Eye (tissue), 1 donor: Measurements from ENCODE around the gene FNDC10.
A peak's percentile ranks its signal among the peaks of the same experiment; 100 is the strongest.

Experiments
- DNase-seq: peaks from one replicate; pipeline ENCODE4 v3.0.0-alpha.2; 2015

Gene FNDC10

GRCh38 chr1:1616045-1616790 is 16.3 kb upstream of the FNDC10 start:
- no peak for DNase-seq

- peak; percentile 99 for DNase-seq
These were observed 15.5 kb upstream of the FNDC10 start, which contains the start of gene MIB2 for GRCh38 chr1:1615256-1616044. Gene MIB2 (plus strand): TSS chr1:1615500. CDS start chr1:1623453, 7,953 bp downstream.

- no peak for DNase-seq
These were observed 15.0 kb upstream of the FNDC10 start for GRCh38 chr1:1614954-1615255.

- peak; percentile 29 for DNase-seq
These were observed 14.4 kb upstream of the FNDC10 start for GRCh38 chr1:1614204-1614953.

GRCh38 chr1:1613509-1614082 is 13.7 kb upstream of the FNDC10 start:
- no peak for DNase-seq

- no peak for DNase-seq
These were observed 12.1 kb upstream of the FNDC10 start for GRCh38 chr1:1612104-1612400.

GRCh38 chr1:1610796-1611195 is 10.9 kb upstream of the FNDC10 start:
- DNase-seq: no peak

- no peak for DNase-seq
These were observed 10.0 kb upstream of the FNDC10 start for GRCh38 chr1:1609822-1610485.

- DNase-seq: no peak
These were observed 6.3 kb upstream of the FNDC10 start for GRCh38 chr1:1606232-1606631.

- DNase-seq: no peak
These were observed 5.8 kb upstream of the FNDC10 start for GRCh38 chr1:1605724-1606123.

GRCh38 chr1:1605034-1605591 is 5.2 kb upstream of the FNDC10 start:
- DNase-seq: no peak

- no peak for DNase-seq
These were observed 4.6 kb upstream of the FNDC10 start for GRCh38 chr1:1604374-1605033.

GRCh38 chr1:1603671-1604373 is 3.9 kb upstream of the FNDC10 start:
- DNase-seq: no peak

- no peak for DNase-seq
These were observed 3.1 kb upstream of the FNDC10 start for GRCh38 chr1:1602968-1603506.

GRCh38 chr1:1602304-1602967 is 2.5 kb upstream of the FNDC10 start:
- DNase-seq: no peak

GRCh38 chr1:1601564-1602303 is 1.8 kb upstream of the FNDC10 start:
- DNase-seq: no peak

GRCh38 chr1:1600861-1601563 is 1.1 kb upstream of the FNDC10 start:
- no peak for DNase-seq

GRCh38 chr1:1599030-1599934 is 653 bp downstream of the FNDC10 start:
- DNase-seq: peak; percentile 65
